Fibroblast of the aortic adventitia (primary cell): ENCODE data around the gene PLD1. TPM values are rescaled to one million over a fixed set of nuclear protein-coding genes. Genes with fewer than 3 reads are reported as not detected.

ENCODE experiments used
- DNase-seq: peaks from one replicate; pipeline ENCODE4 v3.0.0-alpha.2; 2010; ENCODE audit warnings: low read depth
- H3K4me3 ChIP-seq: 2 replicates; pipeline ENCODE4 v1.5.1; 2011; ENCODE audit warnings: low read depth, mild to moderate bottlenecking, control low read depth, low read length, moderate library complexity
- CTCF ChIP-seq: IDR thresholded peaks from 2 replicates; pipeline ENCODE4 v1.5.1; 2011; ENCODE audit warnings: mild to moderate bottlenecking, low read length, control low read depth, inconsistent platforms; ENCODE audit not compliant: insufficient read depth
- total RNA-seq: library from RNA; depleted of rRNA; stranded (reverse); fragments of >200 nt; gene quantifications from 2 replicates; pipeline ENCODE4 v1.2.3, GENCODE V29; 2012; ENCODE audit warnings: low replicate concordance

PLD1 gene
- total RNA-seq, 1 donor, result 23.1 TPM

- DNase-seq, result no peak
- no peak for TF ChIP-seq CTCF
- H3K4me3 ChIP-seq, result no peak overlapping the region
Measured at GRCh38 chr3:171790574-171790897, 19.7 kb downstream of the PLD1 start.

GRCh38 chr3:171789759-171790505, 20.4 kb downstream of the PLD1 start:
- no peak for TF ChIP-seq CTCF
- H3K4me3 ChIP-seq, result no peak overlapping the region
- no peak for DNase-seq

GRCh38 chr3:171788546-171789351, 21.5 kb downstream of the PLD1 start:
- peak; percentile 96 for DNase-seq
- TF ChIP-seq CTCF, result no peak
- H3K4me3 ChIP-seq, result no peak overlapping the region

GRCh38 chr3:171786997-171787396, 23.3 kb downstream of the PLD1 start:
- H3K4me3 ChIP-seq, result no peak overlapping the region

GRCh38 chr3:171784937-171785336, 25.3 kb downstream of the PLD1 start:
- TF ChIP-seq CTCF, result no peak
- DNase-seq, result no peak
- H3K4me3 ChIP-seq, result no peak overlapping the region

More at GRCh38 chr3:171786997-171787396, 23.3 kb downstream of the PLD1 start:
- no peak for TF ChIP-seq CTCF
- DNase-seq, result no peak

- TF ChIP-seq CTCF, result no peak
- H3K4me3 ChIP-seq, result no peak overlapping the region
- DNase-seq, result no peak
Measured at GRCh38 chr3:171784387-171784786, 25.9 kb downstream of the PLD1 start.
